22Rv1 (cell line): ENCODE data around the gene CERT1.

Experiments used
- ZFX ChIP-seq: fragments of 450-650 bp; IDR thresholded peaks from 2 replicates; pipeline ENCODE4 v1.6.1; 2017; ENCODE audit warnings: antibody characterized with exemption, borderline replicate concordance
- TF ChIP-seq, protein P1 (sequence below): fragments of 450-650 bp; IDR thresholded peaks from 2 replicates; pipeline ENCODE4 v1.5.1; 2017; ENCODE audit warnings: mild to moderate bottlenecking

DNA sequence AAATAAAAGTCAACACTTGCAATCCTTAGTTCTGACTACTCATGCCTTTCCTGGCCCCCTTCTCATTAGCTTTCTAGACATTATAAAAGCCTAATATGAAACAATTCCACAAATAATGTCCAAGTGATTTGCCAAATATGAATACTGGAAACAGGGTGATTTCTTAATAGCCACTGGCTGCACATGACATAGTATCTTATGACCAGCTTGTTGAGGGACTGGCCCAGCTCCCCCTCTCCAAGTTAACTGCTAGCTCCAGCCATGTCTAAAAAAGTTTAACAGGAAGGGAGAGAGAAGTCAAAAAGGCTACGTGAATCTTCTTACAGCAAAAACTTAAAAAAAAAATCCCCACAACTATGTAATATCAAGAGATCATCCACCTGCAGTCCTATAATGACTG, 1.5 kb downstream of the CERT1 start:
- TF ChIP-seq, protein P1, sequence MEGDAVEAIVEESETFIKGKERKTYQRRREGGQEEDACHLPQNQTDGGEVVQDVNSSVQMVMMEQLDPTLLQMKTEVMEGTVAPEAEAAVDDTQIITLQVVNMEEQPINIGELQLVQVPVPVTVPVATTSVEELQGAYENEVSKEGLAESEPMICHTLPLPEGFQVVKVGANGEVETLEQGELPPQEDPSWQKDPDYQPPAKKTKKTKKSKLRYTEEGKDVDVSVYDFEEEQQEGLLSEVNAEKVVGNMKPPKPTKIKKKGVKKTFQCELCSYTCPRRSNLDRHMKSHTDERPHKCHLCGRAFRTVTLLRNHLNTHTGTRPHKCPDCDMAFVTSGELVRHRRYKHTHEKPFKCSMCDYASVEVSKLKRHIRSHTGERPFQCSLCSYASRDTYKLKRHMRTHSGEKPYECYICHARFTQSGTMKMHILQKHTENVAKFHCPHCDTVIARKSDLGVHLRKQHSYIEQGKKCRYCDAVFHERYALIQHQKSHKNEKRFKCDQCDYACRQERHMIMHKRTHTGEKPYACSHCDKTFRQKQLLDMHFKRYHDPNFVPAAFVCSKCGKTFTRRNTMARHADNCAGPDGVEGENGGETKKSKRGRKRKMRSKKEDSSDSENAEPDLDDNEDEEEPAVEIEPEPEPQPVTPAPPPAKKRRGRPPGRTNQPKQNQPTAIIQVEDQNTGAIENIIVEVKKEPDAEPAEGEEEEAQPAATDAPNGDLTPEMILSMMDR = no peak
- TF ChIP-seq ZFX = no peak
